ENCODE measurements around the gene BEGAIN. TPM values are rescaled to one million over a fixed set of nuclear protein-coding genes. Genes with fewer than 3 reads are reported as not detected.

BEGAIN gene
- total RNA-seq, 4 donors from 2014 or later, result 0.22 to 1.3 (median 0.50) TPM; not detected in 1

DNA sequence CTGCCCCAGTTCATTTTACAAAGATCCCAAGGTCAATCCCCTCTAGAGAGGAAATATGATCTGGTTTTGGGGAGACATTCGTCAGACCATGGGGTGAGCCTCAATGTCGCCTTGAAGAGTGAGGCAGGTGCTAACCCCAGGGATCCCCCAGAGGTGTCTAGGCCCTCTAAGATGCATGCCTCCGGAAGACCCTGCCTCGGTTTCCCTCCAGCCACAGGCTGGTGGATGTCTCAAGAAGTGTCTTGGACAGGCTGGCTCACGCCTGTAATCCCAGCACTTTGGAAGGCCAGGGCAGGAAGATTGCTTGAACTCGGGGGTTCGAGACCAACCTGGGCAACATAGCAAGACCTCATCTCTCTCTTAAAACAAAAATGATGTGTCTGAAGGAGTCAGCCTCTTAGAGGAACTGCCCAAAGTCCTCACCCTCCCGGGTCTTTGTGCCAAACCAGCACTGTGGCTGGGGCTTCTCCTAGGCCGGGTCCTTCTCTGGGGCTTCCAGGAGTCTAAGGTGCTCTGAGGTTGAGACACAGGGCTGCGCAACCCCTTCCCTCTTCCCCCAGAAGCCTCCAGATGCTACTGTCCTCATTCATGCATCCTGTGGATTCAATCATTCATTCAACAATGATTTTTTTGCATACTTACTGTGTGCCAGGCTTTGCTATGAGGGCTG is 24.7 kb upstream of the BEGAIN start:
- intact Hi-C loops (cut with DNase I), result no loop called here
- Histone ChIP-seq H3K4me3 (replicated peaks in 1 of 3) (no peak overlapping the region), H3K27ac (no peak overlapping the region), H3K9me3 (no peaks in the 10 kb centered on the region), H3K4me1 (no peaks in the 10 kb centered on the region), H3K36me3 (no peaks in the 10 kb centered on the region), H3K27me3 (no peaks in the 10 kb centered on the region)
- 83 to 87% methylated on average over 7 to 10 of the region's 10 CpGs for WGBS, 2 donors
- no peak for DNase-seq
- TF ChIP-seq POLR2A (IDR thresholded peaks at IDR 0.05) (no peak), CTCF (IDR thresholded peaks at IDR 0.05) (no peak)

DNA sequence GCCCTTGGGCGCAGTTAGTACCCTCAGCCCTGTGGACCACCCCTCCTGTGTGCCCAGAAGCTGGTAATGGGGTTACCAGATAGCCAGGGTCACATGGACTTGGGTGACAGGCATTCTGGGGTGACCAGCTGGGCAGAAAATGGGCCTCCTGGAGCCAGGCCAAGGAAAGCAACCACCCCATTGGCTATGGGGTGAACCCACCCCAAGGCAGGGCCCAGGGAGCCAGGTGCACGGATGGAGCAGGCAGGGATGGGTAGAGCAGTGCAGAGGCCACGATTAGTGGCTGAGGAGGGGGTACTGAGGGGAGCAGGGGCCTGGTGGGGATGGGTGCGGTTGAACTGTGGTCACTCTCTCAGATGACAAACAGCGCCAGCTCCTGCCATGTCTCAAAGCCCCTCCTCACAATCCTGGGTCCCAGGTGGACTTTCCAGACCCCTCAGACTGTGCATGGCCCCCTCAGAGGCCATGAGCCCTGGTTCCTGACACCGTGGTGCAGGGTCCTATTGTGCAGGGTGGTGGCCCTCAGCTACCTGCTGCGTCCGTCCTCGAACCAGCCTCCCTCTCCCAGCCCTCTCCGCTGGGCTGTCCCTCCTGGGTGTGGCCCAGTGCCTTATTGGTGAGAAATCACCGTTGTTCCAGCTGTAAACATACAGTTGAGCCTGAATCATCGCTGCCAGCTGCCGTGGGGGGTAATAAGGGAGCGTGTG is 23.4 kb upstream of the BEGAIN start:
- no peak for TF ChIP-seq POLR2A (IDR thresholded peaks at IDR 0.05)
- TF ChIP-seq CTCF (IDR thresholded peaks at IDR 0.05), result no peak
- intact Hi-C loops (cut with DNase I), result no loop called here
- H3K4me3 ChIP-seq (replicated peaks in 1 of 3), result no peak overlapping the region
- H3K36me3 ChIP-seq, result no peaks in the 10 kb centered on the region
- H3K9me3 ChIP-seq, result no peaks in the 10 kb centered on the region
- DNase-seq, result no peak
- no peaks in the 10 kb centered on the region for H3K27me3 ChIP-seq
- no peak overlapping the region for H3K27ac ChIP-seq
- WGBS, 2 donors, result 79 to 83% methylated on average over 11 to 14 of the region's 14 CpGs
- H3K4me1 ChIP-seq, result no peaks in the 10 kb centered on the region

GRCh38 chr14:100609941-100610391 is 22.7 kb upstream of the BEGAIN start:
- WGBS, 2 donors, result 91 to 100% methylated on average over 5 to 11 of the region's 13 CpGs
- H3K27ac ChIP-seq, result no peak overlapping the region
- intact Hi-C loops (cut with DNase I), result no loop called here
- H3K4me1 ChIP-seq, result no peaks in the 10 kb centered on the region
- no peaks in the 10 kb centered on the region for H3K36me3 ChIP-seq
- no peak for DNase-seq
- no peak overlapping the region for H3K4me3 ChIP-seq (replicated peaks in 1 of 3)
- H3K9me3 ChIP-seq, result no peaks in the 10 kb centered on the region
- H3K27me3 ChIP-seq, result no peaks in the 10 kb centered on the region
- no peak for TF ChIP-seq POLR2A (IDR thresholded peaks at IDR 0.05)
- TF ChIP-seq CTCF (IDR thresholded peaks at IDR 0.05), result no peak

DNA sequence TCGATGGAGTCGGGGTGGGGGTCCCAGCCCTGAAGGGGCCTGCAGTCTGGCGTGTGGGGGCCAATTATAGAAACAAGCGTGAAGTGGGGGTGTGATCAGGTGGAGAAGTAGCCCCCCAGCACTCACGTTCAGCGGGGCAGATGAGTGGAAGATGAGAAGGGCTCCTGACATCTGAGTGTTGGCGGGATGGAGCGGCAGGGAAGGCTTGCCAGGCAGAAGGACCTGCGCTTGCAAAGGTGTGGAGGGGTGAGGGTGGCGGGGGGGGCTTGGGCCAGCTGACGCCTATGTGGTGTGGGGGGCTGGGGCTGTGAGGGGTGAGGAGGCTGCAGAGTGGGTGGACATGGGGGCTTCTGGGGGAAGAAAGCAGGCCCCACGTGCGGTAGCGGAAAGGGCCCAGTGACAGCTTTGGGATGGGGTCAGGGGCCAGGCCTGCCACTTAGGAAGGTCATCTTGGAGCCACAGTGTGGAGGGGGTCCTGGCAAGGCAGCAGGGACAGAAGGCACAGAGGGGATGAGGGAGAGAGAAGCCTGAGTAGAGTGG is 22.2 kb upstream of the BEGAIN start:
- 78 to 82% methylated on average over 14 of the region's 14 CpGs for WGBS, 2 donors
- TF ChIP-seq POLR2A (IDR thresholded peaks at IDR 0.05), result no peak
- no peak for TF ChIP-seq CTCF (IDR thresholded peaks at IDR 0.05)
- intact Hi-C loops (cut with DNase I), result no loop called here
- DNase-seq, result no peak
- no peaks in the 10 kb centered on the region for H3K4me1 ChIP-seq
- H3K4me3 ChIP-seq (replicated peaks in 1 of 3), result no peak overlapping the region
- H3K27ac ChIP-seq, result no peak overlapping the region
- H3K9me3 ChIP-seq, result no peaks in the 10 kb centered on the region
- no peaks in the 10 kb centered on the region for H3K36me3 ChIP-seq
- no peaks in the 10 kb centered on the region for H3K27me3 ChIP-seq

Data from thyroid gland (tissue), 4 donors.